RWPE2 (cell line): Measurements from ENCODE around the gene ATN1.

ENCODE experiments used
- ATAC-seq: fragments of 200-7000 bp; cut with Tn5 transposase; 3 replicates; pipeline ENCODE4 v1.9.1; 2021; ENCODE audit warnings: low read depth
- DNase-seq: peaks from one replicate; pipeline ENCODE4 v3.0.0-alpha.2; 2020; ENCODE audit warnings: low spot score
- H3K27ac ChIP-seq: fragments of 450-650 bp; 2 replicates; pipeline ENCODE4 v1.5.1; 2017; ENCODE audit warnings: mild to moderate bottlenecking; ENCODE audit not compliant: poor library complexity, severe bottlenecking
- H3K27me3 ChIP-seq: fragments of 250-450 bp; sonication (Bioruptor Pico); 2 replicates; pipeline ENCODE4 v1.5.1; 2021; ENCODE audit warnings: mild to moderate bottlenecking, moderate library complexity; ENCODE audit not compliant: insufficient read depth, poor library complexity, severe bottlenecking
- H3K36me3 ChIP-seq: fragments of 250-450 bp; sonication (Bioruptor Pico); 2 replicates; pipeline ENCODE4 v1.5.1; 2020; ENCODE audit warnings: low read depth, mild to moderate bottlenecking, moderate library complexity
- H3K4me1 ChIP-seq: fragments of 250-450 bp; sonication (Bioruptor Pico); 2 replicates; pipeline ENCODE4 v1.5.1; 2021; ENCODE audit warnings: mild to moderate bottlenecking, moderate library complexity; ENCODE audit not compliant: insufficient read depth, poor library complexity, severe bottlenecking
- H3K4me3 ChIP-seq: fragments of 250-450 bp; sonication (Bioruptor Pico); 2 replicates; pipeline ENCODE4 v1.5.1; 2021; ENCODE audit warnings: mild to moderate bottlenecking, moderate library complexity; ENCODE audit not compliant: severe bottlenecking
- H3K9me3 ChIP-seq: fragments of 250-450 bp; sonication (Bioruptor Pico); 2 replicates; pipeline ENCODE4 v1.5.1; 2021; ENCODE audit warnings: mild to moderate bottlenecking, moderate library complexity; ENCODE audit not compliant: severe bottlenecking
- CTCF ChIP-seq: fragments of 450-650 bp; IDR thresholded peaks from one replicate; pipeline ENCODE4 v1.5.1; 2017; ENCODE audit warnings: mild to moderate bottlenecking, moderate library complexity; ENCODE audit not compliant: poor library complexity, severe bottlenecking

ATN1 gene

GRCh38 chr12:6938353-6939190 is 10.8 kb downstream of the ATN1 start:
- H3K27me3 ChIP-seq: no peaks in the 10 kb centered on the region
- peaks cover 3% of the 10 kb centered on the region for H3K4me1 ChIP-seq
- TF ChIP-seq CTCF: peak; percentile 70
- peak overlapping the region; percentile 31 for H3K4me3 ChIP-seq
- peaks cover 41% of the 10 kb centered on the region for H3K36me3 ChIP-seq
- ATAC-seq (no peak), DNase-seq (no peak)
- H3K9me3 ChIP-seq: no peaks in the 10 kb centered on the region
- H3K27ac ChIP-seq: peak overlapping the region; percentile 55

- no peaks in the 10 kb centered on the region for H3K4me1 ChIP-seq
- DNase-seq: no peak
- no peak overlapping the region for H3K4me3 ChIP-seq
- H3K27ac ChIP-seq: no peak overlapping the region
- H3K9me3 ChIP-seq: no peaks in the 10 kb centered on the region
- peaks cover 35% of the 10 kb centered on the region for H3K36me3 ChIP-seq
- no peak for ATAC-seq
- no peaks in the 10 kb centered on the region for H3K27me3 ChIP-seq
- no peak for TF ChIP-seq CTCF
These were observed 11.4 kb downstream of the ATN1 start for GRCh38 chr12:6939191-6939540.

GRCh38 chr12:6941267-6941666 is 13.5 kb downstream of the ATN1 start:
- no peak for DNase-seq
- peaks cover 13% of the 10 kb centered on the region for H3K4me1 ChIP-seq
- no peaks in the 10 kb centered on the region for H3K9me3 ChIP-seq
- no peak for ATAC-seq
- H3K27ac ChIP-seq: no peak overlapping the region
- no peak for TF ChIP-seq CTCF
- H3K36me3 ChIP-seq: peaks cover 29% of the 10 kb centered on the region
- H3K4me3 ChIP-seq: no peak overlapping the region
- H3K27me3 ChIP-seq: no peaks in the 10 kb centered on the region

GRCh38 chr12:6941782-6942181 is 14.0 kb downstream of the ATN1 start:
- peaks cover 13% of the 10 kb centered on the region for H3K4me1 ChIP-seq
- ATAC-seq (no peak), DNase-seq (no peak)
- H3K36me3 ChIP-seq: peaks cover 29% of the 10 kb centered on the region
- no peaks in the 10 kb centered on the region for H3K27me3 ChIP-seq
- TF ChIP-seq CTCF: no peak
- H3K27ac ChIP-seq: no peak overlapping the region
- no peaks in the 10 kb centered on the region for H3K9me3 ChIP-seq
- no peak overlapping the region for H3K4me3 ChIP-seq

- ATAC-seq: no peak
- Histone ChIP-seq H3K36me3 (peaks cover 29% of the 10 kb centered on the region), H3K27ac (peak overlapping the region; percentile 96), H3K4me1 (peaks cover 16% of the 10 kb centered on the region), H3K9me3 (no peaks in the 10 kb centered on the region), H3K27me3 (no peaks in the 10 kb centered on the region), H3K4me3 (no peak overlapping the region)
- no peak for DNase-seq
- TF ChIP-seq CTCF: no peak
These were observed 14.5 kb downstream of the ATN1 start for GRCh38 chr12:6942331-6942665.
